OCI-LY1 (cell line): ENCODE results near the gene FLNC.

Source experiments
- H2AFZ ChIP-seq: fragments of 200-600 bp; sonication (generic), shearing (Covaris generic); 2 replicates; pipeline ENCODE4 v1.6.0; 2014; ENCODE audit warnings: antibody characterized with exemption, mild to moderate bottlenecking, low read length
- H3F3A ChIP-seq: fragments of 200-600 bp; sonication (generic), shearing (Covaris generic); 2 replicates; pipeline ENCODE4 v1.6.0; 2014; ENCODE audit warnings: mild to moderate bottlenecking, antibody characterized with exemption, low read length, moderate library complexity; ENCODE audit not compliant: insufficient read depth
- H3K27ac ChIP-seq: fragments of 200-600 bp; sonication (generic); 2 replicates; pipeline ENCODE4 v1.5.1; 2014; ENCODE audit warnings: low read length, mixed run types, mild to moderate bottlenecking, low read depth; ENCODE audit not compliant: poor library complexity, severe bottlenecking
- H3K27me3 ChIP-seq: fragments of 200-600 bp; sonication (generic); 2 replicates; pipeline ENCODE4 v1.6.0; 2014; ENCODE audit warnings: antibody characterized with exemption, mild to moderate bottlenecking, low read length, moderate library complexity; ENCODE audit not compliant: insufficient read depth
- H3K36me3 ChIP-seq: fragments of 200-600 bp; sonication (generic); 2 replicates; pipeline ENCODE4 v1.6.1; 2014; ENCODE audit warnings: mild to moderate bottlenecking, antibody characterized with exemption, low read length, moderate library complexity, mixed read lengths; ENCODE audit not compliant: insufficient read depth
- H3K4me1 ChIP-seq: fragments of 200-600 bp; sonication (generic); 2 replicates; pipeline ENCODE4 v1.5.1; 2014; ENCODE audit warnings: mild to moderate bottlenecking, low read length, moderate library complexity; ENCODE audit not compliant: insufficient read depth, severe bottlenecking
- H3K4me2 ChIP-seq: fragments of 200-600 bp; sonication (generic), shearing (Covaris generic); 2 replicates; pipeline ENCODE4 v1.6.1; 2014; ENCODE audit warnings: low read length
- H3K4me3 ChIP-seq: fragments of 200-600 bp; sonication (generic); 2 replicates; pipeline ENCODE4 v1.5.1; 2014; ENCODE audit warnings: low read length, low read depth, mild to moderate bottlenecking, mixed read lengths; ENCODE audit not compliant: poor library complexity, severe bottlenecking
- H3K79me2 ChIP-seq: fragments of 200-600 bp; shearing (Covaris generic); 2 replicates; pipeline ENCODE4 v1.6.1; 2016; ENCODE audit warnings: mixed run types, low read length, mixed read lengths; ENCODE audit not compliant: insufficient read depth
- H3K9ac ChIP-seq: fragments of 200-600 bp; sonication (generic), shearing (Covaris generic); 2 replicates; pipeline ENCODE4 v1.6.1; 2014; ENCODE audit warnings: mild to moderate bottlenecking, low read length, mixed read lengths
- H3K9me2 ChIP-seq: fragments of 200-600 bp; sonication (generic), shearing (Covaris generic); 2 replicates; pipeline ENCODE4 v1.6.1; 2014; ENCODE audit warnings: low read depth, mild to moderate bottlenecking, low read length, mixed read lengths
- H3K9me3 ChIP-seq: fragments of 200-600 bp; shearing (Covaris generic); 2 replicates; pipeline ENCODE4 v1.6.1; 2014; ENCODE audit warnings: low read length, mixed read lengths
- H4K20me1 ChIP-seq: fragments of 200-600 bp; sonication (generic), shearing (Covaris generic); 2 replicates; pipeline ENCODE4 v1.6.0; 2016; ENCODE audit warnings: mild to moderate bottlenecking, low read length; ENCODE audit not compliant: insufficient read depth
- CTCF ChIP-seq: fragments of 200-600 bp; sonication (generic), shearing (Covaris generic); IDR thresholded peaks from 2 replicates; pipeline ENCODE4 v1.5.1; 2017; ENCODE audit warnings: mild to moderate bottlenecking, antibody characterized with exemption, low read length, moderate library complexity, mixed read lengths
- EZH2 ChIP-seq: fragments of 200-600 bp; sonication (generic), shearing (Covaris generic); IDR thresholded peaks from 2 replicates; pipeline ENCODE4 v1.8.0; 2017; ENCODE audit warnings: borderline replicate concordance, mixed run types, mild to moderate bottlenecking, antibody characterized with exemption, low read length, moderate library complexity, mixed read lengths

The FLNC gene

GRCh38 chr7:128790315-128791041 is 39.7 kb upstream of the FLNC start:
- H3K36me3 ChIP-seq, result no peaks in the 10 kb centered on the region
- peak overlapping the region; percentile 84 for H2AFZ ChIP-seq
- H3K4me3 ChIP-seq, result peak overlapping the region; percentile 67
- no peaks in the 10 kb centered on the region for H3K79me2 ChIP-seq
- no peaks in the 10 kb centered on the region for H3F3A ChIP-seq
- no peaks in the 10 kb centered on the region for H3K9me2 ChIP-seq
- peak overlapping the region; percentile 64 for H3K9ac ChIP-seq
- no peak overlapping the region for H3K27ac ChIP-seq
- H3K4me2 ChIP-seq, result peak overlapping the region; percentile 76
- H3K27me3 ChIP-seq, result peaks cover 12% of the 10 kb centered on the region
- no peaks in the 10 kb centered on the region for H4K20me1 ChIP-seq
- TF ChIP-seq CTCF, result no peak
- no peak for TF ChIP-seq EZH2
- peaks cover 2% of the 10 kb centered on the region; the same call in 1 of the 2 replicates for H3K9me3 ChIP-seq
- peaks cover 24% of the 10 kb centered on the region for H3K4me1 ChIP-seq

GRCh38 chr7:128791121-128791971 is 38.9 kb upstream of the FLNC start, which contains the start of gene CCDC136:
TSS of gene CCDC136 (plus strand) at chr7:128791968. CDS start at chr7:128792412, 444 bp downstream.
- Histone ChIP-seq H3K4me1 (peaks cover 24% of the 10 kb centered on the region), H3K9me3 (no peaks in the 10 kb centered on the region; the same call in 1 of the 2 replicates), H3F3A (no peaks in the 10 kb centered on the region), H3K9me2 (no peaks in the 10 kb centered on the region), H3K4me2 (peak within 1 kb of the TSS; percentile 76), H3K36me3 (no peaks in the 10 kb centered on the region), H2AFZ (peak within 1 kb of the TSS; percentile 84), H4K20me1 (no peaks in the 10 kb centered on the region), H3K79me2 (no peaks in the 10 kb centered on the region), H3K9ac (peak within 1 kb of the TSS; percentile 64), H3K4me3 (peak within 1 kb of the TSS; percentile 67), H3K27me3 (peaks cover 9% of the 10 kb centered on the region), H3K27ac (no peak within 1 kb of the TSS)
- TF ChIP-seq EZH2 (no peak), CTCF (no peak)

- peaks cover 24% of the 10 kb centered on the region for H3K4me1 ChIP-seq
- no peaks in the 10 kb centered on the region for H3F3A ChIP-seq
- peak overlapping the region; percentile 76 for H3K4me2 ChIP-seq
- no peak overlapping the region for H2AFZ ChIP-seq
- peaks cover 6% of the 10 kb centered on the region for H3K27me3 ChIP-seq
- H3K27ac ChIP-seq, result no peak overlapping the region
- TF ChIP-seq CTCF (no peak), EZH2 (no peak)
- H3K79me2 ChIP-seq, result no peaks in the 10 kb centered on the region
- no peaks in the 10 kb centered on the region for H3K9me3 ChIP-seq
- H3K9me2 ChIP-seq, result no peaks in the 10 kb centered on the region
- H3K9ac ChIP-seq, result peak overlapping the region; percentile 64
- no peaks in the 10 kb centered on the region for H3K36me3 ChIP-seq
- H4K20me1 ChIP-seq, result no peaks in the 10 kb centered on the region
- peak overlapping the region; percentile 67 for H3K4me3 ChIP-seq
Observed at GRCh38 chr7:128791972-128792327, 38.3 kb upstream of the FLNC start.
